ENCODE measurements around the gene COL4A1.
"Not testable (repeated sequence)": the region's sequence is repeated elsewhere in the genome, so short reads cannot be mapped to it uniquely, and the experiment has no call there.

COL4A1 gene

DNA sequence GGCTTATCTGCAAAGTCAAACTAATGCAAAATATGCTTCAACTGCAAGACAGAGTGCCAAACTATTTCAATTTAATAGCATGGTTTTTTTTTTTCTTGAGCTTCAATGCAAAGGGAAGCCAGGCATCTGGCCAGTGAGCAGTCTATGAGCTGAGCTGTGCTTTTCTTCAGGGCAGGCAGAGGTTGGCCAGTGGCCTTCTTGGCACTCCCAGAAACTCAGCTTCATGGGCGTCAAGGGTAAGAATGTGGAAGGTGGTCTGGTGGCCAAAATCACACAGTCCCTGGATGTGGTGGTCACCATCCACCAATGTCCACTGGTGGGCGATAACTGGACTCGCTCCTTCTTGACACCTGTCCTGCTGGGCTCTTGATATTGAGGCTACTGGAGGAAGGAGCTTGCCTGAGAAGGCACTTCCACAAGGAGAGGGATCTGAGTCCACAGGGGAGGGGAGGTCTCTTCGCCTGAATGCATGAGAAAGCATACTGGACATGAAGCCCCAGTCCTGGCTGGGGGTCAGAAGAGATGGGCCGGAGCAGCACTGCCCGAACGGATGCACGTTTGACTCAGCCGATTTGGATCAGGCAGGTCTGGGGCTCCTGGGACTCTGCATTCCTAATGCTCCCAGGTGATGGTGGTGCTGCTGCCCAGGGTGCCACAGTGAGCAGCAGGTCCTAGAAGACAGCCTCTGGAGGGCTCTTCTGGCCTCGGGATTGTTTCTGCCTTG is 17.2 kb upstream of the COL4A1 start:
- no peak for DNase-seq (ENCODE audit: low read depth in 1 of 2, low spot score in 1 of 2)

DNA sequence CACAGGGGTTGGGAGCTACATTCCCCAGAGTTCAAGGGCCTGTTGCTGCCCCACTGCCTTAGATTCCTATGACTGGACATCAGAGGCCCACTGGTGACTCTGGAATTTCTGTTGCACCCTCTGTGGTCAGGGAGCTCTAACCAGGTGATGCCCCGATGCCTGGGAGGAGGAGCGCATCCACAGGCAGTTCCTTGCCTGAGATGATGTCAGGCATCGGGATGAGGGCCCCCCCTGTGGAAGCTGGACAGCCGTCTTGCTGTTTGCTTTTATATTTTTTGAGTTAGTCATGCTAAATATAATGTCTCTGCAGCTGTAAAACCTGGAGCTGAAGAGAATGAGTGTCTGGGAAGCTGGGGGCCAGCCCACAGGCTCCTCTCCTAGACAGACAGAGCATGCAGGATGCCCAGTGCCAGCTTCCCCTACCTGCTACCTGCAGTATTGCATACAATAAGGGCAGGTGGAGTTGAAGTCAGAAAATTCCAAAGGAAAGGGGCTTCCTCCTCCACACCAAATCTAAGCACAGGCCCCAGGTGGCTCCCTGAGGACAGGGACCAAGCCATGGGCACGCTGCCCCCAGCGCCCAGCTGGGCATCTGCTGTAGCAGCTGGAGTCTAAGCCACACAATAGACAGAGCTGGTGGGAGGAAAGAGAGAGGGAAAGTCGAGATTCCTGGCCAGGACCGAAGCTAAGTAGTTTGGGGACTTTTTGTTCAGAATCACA is 16.4 kb upstream of the COL4A1 start:
- DNase-seq (ENCODE audit: low read depth in 1 of 2, low spot score in 1 of 2): no peak

DNA sequence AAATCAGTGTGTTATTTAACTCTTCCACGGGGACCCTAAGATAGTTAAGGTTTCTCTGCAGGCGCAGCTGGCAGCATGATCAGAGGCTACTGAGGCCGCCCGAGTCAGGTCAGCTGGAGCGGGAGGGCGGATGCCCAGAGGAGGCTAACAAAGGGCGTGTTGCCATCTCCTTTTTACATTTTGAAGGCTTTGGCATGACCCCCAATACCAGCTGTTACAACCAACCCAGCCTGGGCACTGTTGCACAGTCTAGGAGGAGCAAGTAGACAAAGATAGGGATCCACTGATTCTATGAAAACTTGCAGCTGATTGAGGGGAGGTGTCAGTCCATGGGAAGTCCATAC is 15.8 kb upstream of the COL4A1 start:
- DNase-seq (ENCODE audit: low read depth in 1 of 2, low spot score in 1 of 2): no peak

DNA sequence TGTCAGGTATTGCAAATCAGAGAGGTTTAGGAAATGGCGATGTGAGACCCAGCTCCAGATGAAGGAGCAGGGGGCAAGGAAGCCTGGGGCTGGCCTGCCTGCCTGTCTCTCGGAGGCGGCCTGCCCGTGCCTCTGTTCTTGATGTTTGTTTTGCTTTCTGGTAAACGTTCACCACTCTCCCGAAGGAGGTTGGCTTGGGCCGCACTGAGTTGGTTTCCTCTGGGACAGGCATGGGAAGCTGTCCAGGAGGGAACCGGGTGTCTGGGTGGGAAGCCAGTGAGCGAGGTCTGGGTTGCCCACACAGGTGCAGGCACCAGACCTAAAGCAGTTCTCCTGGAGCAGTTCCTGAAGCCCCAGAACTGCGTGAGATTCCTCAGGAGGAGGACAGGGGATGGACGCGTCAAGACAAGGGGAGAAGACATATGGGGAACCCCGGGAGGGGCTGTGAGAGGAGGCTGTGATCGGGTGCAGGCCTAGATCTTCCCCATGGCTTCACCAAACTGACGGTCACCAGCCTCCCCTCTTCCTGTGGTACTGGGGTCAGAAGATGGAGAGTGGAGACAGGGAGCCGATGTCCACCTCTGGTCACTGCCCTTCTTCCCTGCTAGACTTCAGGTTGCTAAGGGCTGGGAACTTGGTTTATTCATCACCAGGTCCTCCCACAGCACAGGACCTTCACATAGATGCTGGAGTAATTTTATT is 15.3 kb upstream of the COL4A1 start:
- DNase-seq (ENCODE audit: low read depth in 1 of 2, low spot score in 1 of 2): no peak

DNA sequence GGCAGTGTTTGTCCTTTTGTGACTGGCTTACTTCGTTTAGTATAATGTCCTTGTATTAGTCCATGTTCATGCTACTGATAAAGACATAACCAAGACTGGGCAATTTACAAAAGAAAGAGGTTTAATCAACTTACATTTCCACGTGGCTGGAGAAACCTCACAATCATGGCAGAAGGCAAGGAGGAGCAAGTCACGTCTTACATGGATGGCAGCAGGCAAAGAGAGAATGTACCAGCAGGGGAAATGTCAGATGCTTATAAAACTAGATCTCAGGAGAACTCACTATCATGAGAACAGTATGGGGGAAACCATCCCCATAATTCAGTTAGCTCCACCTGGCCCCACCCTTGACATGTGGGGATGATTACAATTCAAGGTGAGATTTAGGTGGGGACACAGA is 14.6 kb upstream of the COL4A1 start:
- not testable (repeated sequence) for DNase-seq (ENCODE audit: low read depth in 1 of 2, low spot score in 1 of 2)

DNA sequence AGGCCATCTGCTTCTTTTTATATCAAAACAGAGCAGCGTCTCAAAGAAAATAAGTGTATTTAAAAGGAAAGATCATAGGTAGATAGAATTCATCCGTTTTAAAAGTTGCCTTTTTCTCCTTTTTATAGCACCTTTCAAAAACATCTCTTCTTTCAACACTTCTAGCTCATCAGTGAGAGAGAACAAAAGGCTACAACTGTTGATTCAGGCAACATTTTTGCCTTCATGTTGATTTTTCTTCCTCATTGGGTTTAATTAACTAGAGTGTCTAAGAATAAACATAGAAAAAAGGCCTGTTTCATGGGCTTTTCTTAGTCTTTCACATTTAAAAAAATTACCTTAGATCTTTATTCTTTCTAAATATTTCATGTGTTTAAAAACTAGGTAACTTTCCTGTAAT is 13.7 kb upstream of the COL4A1 start:
- no peak for DNase-seq (ENCODE audit: low read depth in 1 of 2, low spot score in 1 of 2)

DNA sequence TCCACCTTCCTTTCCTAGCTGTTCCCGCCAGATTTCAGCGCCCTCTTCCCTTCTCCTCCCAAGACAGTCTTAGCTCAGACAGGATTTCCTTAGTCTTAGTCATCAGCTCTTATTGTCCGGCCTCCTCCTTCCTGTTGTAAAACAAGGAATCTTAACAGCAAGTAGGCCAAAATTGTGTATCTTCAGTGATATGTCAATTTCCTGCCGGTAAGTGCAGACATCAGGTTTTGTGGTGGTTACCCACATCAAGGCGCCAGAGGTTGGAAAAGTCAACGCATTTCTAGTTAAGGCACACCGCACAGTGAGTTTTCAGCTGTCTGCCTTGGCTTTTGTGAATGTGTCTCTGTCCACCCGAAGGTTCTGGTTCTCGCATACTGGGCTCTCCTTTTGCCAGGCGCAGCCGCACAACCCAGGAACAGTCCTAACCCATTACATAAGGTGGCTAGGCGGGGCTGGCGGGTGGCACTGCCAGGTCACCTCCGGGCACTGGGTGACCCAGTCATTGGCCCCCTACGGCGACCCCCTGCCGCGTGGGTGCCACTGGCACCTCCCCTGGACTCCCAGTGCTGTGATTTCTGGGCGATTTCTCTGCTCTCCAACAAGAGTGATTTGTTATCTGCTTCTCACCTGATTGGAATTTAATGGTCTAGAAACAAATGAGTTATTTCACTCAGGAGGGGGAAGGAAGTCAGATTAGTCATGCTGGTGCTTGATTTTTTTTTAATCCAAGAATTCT is 13.0 kb upstream of the COL4A1 start:
- DNase-seq (ENCODE audit: low read depth in 1 of 2, low spot score in 1 of 2): no peak

DNA sequence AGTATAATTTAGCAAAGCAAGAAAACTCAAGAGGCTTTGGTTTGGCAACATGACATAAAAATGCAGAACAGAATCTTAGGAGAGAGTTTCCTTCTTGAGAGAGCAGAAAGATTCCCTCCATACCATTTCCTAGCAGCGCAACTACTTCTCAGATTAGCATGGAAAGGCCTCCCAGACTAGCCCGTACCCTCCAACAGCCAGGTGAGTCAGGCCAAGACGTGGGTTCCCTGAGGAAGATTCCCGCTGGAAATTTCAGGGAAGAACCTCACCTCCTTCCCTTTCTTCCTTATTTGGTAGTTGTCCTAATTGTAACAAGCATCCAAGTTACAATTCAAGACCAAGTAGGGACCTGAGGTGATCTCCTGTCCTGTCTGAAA is 12.4 kb upstream of the COL4A1 start:
- DNase-seq (ENCODE audit: low read depth in 1 of 2, low spot score in 1 of 2): no peak

DNA sequence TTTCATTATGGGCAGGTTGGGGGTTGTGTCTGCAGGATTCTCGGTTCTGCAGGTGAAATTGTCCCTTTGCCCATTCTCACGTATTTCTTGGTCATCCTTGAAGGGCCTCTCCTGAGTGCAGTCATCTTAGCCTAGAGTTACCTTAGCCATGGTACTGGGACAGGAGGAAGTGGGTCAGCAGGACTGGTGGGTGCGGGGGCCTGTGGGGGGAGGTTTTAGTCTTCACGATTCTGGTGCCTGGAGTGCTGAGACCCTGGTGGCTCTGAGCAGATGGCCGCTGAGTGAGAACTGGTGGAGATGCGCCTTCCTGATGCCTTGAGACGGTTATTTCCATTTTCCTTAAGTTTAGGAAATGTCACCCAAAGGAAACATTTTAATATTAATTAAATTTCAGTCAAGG is 12.0 kb upstream of the COL4A1 start:
- no peak for DNase-seq (ENCODE audit: low read depth in 1 of 2, low spot score in 1 of 2)

DNA sequence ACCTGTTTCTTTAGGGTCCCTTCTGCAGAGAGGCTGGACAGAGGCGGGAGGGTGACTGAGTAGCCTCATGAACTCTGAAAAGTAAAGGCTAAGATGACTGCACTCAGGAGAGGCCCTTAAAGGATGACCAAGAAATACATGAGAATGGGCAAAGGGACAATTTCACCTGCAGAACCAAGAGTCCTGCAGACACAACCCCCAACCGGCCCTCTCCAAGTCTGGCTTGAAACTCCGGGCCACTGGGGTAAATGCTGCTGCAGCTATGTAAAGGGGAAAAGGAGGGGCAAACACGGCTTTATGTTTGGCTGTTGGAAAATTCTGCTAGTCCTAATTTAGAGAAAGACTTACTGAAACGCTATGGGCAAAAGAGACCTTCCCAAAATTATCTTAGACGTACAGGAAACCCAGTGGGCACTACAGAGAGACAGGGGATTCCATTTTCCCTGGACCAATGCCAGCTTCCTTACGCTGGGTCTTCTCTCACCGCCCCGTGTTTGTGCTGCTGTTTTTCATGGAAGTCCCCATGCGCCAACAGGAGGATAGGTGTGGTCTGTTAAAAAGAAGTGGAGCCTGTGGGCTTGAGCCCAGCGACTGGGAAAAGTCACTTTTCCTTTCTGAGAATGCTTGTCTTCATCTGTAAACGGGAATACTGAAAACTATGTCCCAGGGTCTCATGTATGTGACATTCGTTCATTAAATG is 10.7 kb upstream of the COL4A1 start:
- DNase-seq (ENCODE audit: low read depth in 1 of 2, low spot score in 1 of 2): no peak

DNA sequence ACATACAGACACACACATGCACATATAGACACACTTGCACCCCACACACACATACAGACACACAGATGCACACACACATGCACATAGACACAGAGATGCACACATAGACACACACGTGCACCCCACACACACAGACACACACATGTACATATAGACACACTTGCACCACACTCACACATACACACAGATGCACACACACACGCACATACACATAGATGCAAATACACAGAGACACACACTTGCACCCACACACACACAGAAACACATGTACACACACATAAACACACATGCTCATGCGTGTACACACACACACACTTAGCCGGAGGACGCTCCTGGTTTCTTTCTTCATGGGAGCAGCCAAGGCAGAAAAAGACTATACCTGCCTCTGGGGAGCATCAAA is 10.1 kb upstream of the COL4A1 start:
- no peak for DNase-seq (ENCODE audit: low read depth in 1 of 2, low spot score in 1 of 2)

DNA sequence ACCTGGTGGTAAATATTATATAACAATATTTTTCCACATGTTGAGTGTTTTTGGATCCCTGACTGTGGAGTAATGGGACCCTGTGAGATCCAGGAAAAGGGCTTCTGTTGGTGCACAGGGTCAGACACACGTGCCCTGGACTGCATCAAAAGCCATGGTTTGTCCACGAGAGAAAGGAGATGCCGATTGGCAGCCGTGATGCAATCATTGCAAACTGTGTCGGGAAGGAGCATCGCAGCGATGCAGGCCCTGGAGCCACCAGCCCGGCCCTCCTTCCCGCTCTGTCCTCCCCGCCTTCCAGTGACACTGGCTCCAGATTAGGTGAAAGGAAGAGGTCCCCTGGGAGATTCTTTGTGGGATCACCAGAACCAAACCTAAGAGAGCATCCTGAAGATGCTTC is 9.2 kb upstream of the COL4A1 start:
- DNase-seq (ENCODE audit: low read depth in 1 of 2, low spot score in 1 of 2): no peak

DNA sequence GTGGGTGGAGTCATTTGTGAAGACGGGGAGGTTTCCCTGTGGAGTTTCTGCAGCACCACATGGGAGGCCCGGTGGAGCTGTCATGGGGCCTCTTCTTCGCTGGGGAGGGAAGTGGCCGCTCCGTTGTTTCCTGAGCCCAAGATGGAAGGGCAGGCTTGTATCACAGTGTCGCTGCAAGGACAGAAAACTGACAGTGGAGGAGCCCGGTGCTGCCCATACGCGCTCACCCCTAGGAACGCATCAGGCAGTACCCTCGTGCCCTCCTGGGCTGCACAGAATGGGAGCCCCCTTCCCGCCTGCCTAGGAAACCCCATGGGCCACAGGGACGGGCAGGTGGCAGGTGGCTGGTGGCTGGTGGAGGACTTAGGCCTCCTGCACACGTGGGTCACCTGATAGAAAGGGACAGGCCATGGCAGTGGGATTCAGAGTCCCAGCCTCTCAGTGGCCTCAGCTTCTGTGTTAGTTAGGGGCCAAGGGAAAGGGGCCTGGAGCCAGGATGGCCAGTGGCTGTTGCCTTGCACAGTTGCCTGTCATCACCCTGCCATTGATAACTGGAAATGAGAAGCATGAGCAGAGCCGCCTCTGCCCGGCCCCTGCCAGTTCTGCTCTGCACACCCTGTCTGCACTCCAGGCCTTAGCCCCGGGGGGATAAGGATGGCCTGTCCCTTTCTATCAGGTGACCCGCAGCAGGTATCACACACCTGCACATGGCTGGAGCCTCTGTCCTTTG is 7.7 kb upstream of the COL4A1 start:
- DNase-seq (ENCODE audit: low read depth in 1 of 2, low spot score in 1 of 2): no peak

DNA sequence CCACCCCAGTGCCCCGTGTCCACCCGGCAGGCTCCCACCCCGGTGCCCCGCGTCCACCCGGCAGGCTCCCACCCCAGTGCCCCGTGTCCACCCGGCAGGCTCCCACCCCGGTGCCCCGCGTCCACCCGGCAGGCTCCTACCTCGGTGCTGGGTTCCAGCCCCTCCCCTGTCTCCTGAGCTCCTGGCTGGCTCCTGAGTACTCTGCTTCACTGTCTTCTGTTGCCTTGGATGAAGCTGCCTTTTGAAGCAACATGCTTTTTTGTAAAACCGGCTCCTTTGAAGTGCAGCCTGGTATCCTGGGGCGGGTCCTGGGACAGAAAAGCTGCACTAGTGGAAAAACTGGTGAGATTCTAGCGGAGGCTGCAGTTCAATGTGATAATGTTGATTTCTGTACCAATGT is 6.8 kb upstream of the COL4A1 start:
- DNase-seq (ENCODE audit: low read depth in 1 of 2, low spot score in 1 of 2): not testable (repeated sequence)

DNA sequence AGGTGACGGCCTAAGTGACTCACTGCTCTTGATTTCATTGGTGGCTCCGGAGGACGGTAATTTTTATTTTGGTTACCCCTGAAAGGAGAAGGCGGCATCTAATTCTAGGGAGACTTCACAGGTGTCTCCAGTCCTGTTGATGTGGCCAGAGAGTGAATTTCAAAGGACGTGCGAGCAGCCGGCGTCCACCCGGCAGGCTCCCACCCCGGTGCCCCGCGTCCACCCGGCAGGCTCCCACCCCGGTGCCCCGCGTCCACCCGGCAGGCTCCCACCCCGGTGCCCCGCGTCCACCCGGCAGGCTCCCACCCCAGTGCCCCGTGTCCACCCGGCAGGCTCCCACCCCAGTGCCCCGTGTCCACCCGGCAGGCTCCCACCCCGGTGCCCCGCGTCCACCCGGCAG is 6.3 kb upstream of the COL4A1 start:
- DNase-seq (ENCODE audit: low read depth in 1 of 2, low spot score in 1 of 2): not testable (repeated sequence)

DNA sequence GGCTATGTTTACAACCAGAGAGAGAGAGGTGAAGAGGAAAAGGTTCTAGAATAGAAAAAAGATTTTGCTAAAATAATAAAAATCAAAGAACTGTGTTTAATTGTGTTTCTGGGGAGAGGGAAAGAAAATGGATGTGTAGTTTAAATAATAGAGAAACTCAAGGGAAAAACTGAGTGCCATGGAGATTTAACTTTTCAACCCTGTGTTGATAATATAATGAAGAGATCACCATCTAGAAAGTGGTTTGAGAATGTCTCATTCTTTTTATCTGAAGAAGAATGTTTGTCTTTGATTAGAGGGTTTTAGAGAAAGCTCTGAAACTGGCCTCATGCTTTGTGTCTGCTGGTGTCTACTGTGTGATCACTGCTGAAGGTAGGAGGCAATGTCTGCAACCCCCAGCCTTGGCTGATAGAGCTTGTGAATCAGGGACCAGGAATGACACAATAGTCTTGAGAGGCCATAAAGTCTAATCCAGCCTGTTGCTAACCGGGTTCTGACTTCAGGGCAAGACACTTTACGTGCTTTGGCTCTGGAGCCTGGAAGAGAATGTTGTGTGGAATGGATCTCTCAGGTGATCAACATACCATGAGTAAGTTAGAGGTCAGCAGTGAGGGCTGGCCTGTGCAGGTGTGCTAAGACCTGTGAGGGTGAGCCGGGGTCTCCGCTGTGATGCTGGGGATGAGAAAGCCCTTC is 5.5 kb upstream of the COL4A1 start:
- no peak for DNase-seq (ENCODE audit: low read depth in 1 of 2, low spot score in 1 of 2)

DNA sequence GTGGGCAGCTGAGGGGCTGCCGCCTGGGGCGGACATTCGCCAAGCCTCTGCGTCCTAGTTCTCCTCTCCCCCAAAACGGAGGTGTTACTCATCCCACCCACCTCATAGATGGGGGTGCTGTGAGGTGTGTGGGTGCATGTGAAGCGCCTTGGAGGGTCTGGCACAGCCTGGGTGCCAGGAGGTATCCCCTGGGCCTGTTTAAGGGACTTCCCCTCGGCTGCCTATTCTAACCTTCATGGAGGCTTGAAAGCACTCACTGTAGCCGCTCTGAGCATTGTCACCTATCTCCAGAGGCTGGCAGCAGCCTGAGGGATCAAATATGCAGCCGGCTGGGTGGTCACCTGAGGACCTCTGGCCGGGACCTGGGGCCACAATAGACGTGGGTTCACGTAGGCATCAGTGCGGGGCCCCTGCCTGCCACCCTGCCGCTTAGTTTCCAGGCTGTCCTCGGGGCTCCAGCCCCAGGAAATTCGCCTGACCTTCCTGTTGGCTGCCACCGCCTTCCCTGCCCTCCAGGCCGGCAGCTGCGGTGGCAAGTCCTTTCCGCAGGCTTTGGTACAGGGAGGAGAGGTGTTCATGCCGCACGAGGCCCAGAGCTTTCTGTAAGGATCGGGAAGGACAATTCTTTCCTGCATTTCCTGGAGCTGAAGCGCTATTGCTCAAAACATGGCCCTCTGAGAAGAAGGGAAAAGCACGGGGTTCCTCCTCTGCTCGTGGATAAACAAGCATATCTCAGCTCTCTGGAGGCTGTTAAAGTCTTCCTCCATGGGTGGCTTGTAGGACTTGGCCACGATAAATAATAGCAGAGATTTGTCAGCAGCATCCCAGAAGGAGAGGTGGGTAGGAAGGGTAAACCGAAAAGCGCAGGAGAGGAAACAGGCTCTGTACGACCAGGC is 4.7 kb upstream of the COL4A1 start:
- DNase-seq (ENCODE audit: low read depth in 1 of 2, low spot score in 1 of 2): no peak

DNA sequence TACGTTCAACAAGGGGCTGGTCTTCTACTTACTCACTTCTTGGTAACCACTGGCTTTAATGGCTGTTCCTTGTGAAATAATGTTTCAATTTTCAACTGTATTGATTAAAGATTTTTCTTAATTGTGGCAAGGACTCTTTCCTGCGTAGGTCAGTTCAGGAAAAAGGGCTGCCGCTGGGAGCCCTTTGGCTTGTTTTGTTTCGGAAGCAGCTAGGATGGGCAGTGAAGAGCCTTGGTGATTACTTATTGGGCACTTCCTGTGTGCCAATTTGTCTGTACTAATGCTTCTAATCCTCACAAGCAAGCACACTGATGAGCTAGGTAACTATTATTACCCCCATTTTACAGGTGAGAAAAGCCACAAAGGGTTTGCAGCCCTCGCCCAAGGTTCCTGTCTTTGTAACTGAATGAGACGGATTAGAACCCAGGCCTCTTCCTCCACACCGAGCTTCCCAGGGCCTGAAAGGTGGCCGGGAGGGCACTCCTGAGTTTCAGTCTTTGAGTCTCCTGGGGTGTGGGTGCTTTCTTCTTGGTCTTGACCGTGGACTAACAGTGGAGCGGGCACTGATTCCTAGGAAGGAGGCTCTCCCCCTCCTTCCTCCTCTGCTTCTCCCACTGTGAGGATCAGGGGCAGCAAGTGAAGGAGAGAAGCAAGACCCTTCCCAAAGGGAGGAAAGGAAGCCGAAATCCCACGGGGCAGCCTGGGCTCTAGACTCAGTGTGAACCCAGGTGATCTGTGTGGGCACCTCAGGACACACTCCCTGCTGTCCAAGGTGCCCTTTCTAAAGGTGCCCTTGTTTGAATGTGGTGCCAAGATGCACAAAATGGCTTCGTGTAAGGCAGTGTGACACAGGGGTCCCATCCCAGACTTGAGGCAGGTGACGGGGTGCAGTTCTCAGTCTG is 3.8 kb upstream of the COL4A1 start:
- DNase-seq (ENCODE audit: low read depth in 1 of 2, low spot score in 1 of 2): no peak

Measured in activated T-helper 1 cell treated with anti-CD3 and anti-CD28 coated beads, Interleukin-2, amount 50 U/mL, for 16 hours (primary cell).